Muscle of leg (tissue), 11 donors: ENCODE measurements around the gene KLHDC7B. TPM values are rescaled to one million over a fixed set of nuclear protein-coding genes. Genes with fewer than 3 reads are reported as not detected.

Experiments used
- DNase-seq: peaks from one replicate; pipeline ENCODE4 v3.0.0; 2013
- H3K27ac ChIP-seq: one replicate; pipeline ENCODE4 v1.5.1; 2013; ENCODE audit warnings: mild to moderate bottlenecking, low read length, control low read depth
- H3K27me3 ChIP-seq: one replicate; pipeline ENCODE4 v1.6.1; 2013; ENCODE audit warnings: low read length; ENCODE audit not compliant: control insufficient read depth, insufficient read depth
- H3K36me3 ChIP-seq: one replicate; pipeline ENCODE4 v1.6.1; 2013; ENCODE audit warnings: low read length; ENCODE audit not compliant: control insufficient read depth, insufficient read depth
- H3K4me1 ChIP-seq: one replicate; pipeline ENCODE4 v1.6.1; 2013; ENCODE audit warnings: low read length; ENCODE audit not compliant: control insufficient read depth, insufficient read depth
- H3K4me3 ChIP-seq: one replicate; pipeline ENCODE4 v1.5.1; 2013; ENCODE audit warnings: low read length, control low read depth
- H3K9me3 ChIP-seq: replicated peaks from 2 replicates; pipeline ENCODE4 v1.6.1; 2013; ENCODE audit warnings: low read depth, low read length; ENCODE audit not compliant: control insufficient read depth
- WGBS: methylation state at CpG from one replicate; pipeline ENCODE4 v1.1.5; 2013; ENCODE audit warnings: missing lambda C conversion rate; ENCODE audit not compliant: insufficient coverage; 5-methylcytosine and 5-hydroxymethylcytosine counted together
- polyA plus RNA-seq, 8 donors: library from polyadenylated mRNA; unstranded; fragments of 120-200 nt; gene quantifications; one replicate each; pipeline versions ENCODE4 v1.2.1 to v1.2.3, GENCODE V29; 2013; ENCODE audit warnings: inconsistent platforms in 1 of 8, low replicate concordance in 1 of 8; ENCODE audit not compliant: insufficient read length in 8 of 8, insufficient read depth in 1 of 8
- total RNA-seq: library from RNA; stranded (reverse); fragments of 120-200 nt; gene quantifications from one replicate; pipeline ENCODE4 v1.2.4, GENCODE V29; 2013

Gene KLHDC7B
- total and polyA plus RNA-seq, 9 donors: 0.03 to 0.35 (median 0.07) TPM; not detected in 5

DNA sequence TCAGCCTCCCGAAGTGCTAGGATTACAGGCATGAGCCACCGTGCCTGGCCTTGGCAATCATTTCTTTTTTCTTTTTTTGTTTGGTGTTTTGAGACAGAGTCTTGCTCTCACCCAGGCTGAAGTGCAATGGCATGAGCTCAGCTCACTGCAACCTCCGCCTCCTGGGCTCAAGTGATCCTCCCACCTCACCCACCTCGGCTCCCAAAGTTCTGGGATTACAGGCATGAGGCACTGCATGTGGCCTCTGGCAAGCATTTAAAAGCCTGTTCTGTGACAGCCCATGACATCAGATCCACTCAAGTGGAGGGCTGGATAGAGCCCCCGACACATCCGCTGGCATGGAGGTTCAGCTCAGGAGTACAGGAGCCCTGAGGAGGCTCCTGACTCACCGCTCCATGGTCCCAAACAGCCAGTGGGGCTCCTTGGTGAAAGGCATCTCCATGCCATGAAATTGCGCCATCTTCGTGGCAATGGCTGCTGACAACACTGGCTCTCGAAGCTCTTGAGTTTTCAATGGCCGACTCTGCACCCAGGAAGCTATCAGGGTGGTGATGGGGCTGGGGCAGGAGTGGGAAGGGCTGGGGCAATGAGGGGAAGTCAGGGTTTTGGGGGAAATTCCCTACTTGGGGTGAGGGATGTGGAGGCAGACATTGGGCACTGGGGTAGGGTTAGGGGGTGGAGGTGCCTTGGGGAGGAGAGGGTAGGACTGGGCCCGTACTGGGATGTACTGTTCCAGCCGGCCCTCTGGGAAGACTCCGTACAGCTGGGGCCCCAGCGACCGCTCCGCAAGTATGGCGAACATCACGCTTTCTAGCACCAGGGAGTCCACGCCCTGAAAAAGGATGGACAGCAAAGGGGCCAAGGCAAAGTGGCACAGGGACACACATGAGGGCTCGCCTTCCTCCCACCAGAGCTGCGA, 35.6 kb downstream of the KLHDC7B start:
- no peak for DNase-seq
- Histone ChIP-seq H3K4me3 (peak overlapping the region; percentile 93), H3K27me3 (peaks cover 17% of the 10 kb centered on the region), H3K9me3 (no peaks in the 10 kb centered on the region), H3K27ac (no peak overlapping the region), H3K36me3 (peaks cover 22% of the 10 kb centered on the region), H3K4me1 (peaks cover 50% of the 10 kb centered on the region)
- WGBS: 90% methylated on average over 18 of the region's 22 CpGs

DNA sequence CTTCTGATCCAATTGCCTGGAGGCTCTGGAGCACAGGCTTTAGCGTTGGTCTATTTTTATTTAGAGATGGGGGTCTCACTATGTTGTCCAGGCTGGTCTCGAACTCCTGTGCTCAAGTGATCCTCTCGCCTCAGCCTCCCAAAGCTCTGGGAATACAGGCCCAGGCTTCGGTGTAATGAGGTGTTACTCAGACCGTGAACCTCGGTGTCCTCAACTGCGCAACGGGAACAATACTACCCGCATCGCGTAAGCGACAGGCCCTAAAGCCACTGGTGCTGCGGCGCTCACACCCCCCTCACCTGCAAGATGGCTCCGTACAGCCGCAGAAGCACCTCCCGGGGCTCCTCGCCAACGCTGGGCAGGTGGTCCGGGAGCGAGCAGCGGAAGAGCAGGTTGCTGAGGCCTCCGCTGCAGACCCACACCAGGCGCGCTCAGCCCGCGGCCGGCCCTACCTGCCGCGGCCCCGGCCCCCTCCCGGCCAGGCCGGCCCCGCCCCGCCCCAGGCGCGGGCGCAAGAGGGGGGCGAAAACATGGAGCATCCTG, 36.3 kb downstream of the KLHDC7B start:
- WGBS: 7% methylated on average over 38 of the region's 39 CpGs
- no peaks in the 10 kb centered on the region for H3K9me3 ChIP-seq
- DNase-seq: peak; percentile 38
- H3K36me3 ChIP-seq: peaks cover 22% of the 10 kb centered on the region
- H3K4me1 ChIP-seq: peaks cover 47% of the 10 kb centered on the region
- H3K27ac ChIP-seq: peak overlapping the region; percentile 94
- peaks cover 14% of the 10 kb centered on the region for H3K27me3 ChIP-seq
- peak overlapping the region; percentile 93 for H3K4me3 ChIP-seq

DNA sequence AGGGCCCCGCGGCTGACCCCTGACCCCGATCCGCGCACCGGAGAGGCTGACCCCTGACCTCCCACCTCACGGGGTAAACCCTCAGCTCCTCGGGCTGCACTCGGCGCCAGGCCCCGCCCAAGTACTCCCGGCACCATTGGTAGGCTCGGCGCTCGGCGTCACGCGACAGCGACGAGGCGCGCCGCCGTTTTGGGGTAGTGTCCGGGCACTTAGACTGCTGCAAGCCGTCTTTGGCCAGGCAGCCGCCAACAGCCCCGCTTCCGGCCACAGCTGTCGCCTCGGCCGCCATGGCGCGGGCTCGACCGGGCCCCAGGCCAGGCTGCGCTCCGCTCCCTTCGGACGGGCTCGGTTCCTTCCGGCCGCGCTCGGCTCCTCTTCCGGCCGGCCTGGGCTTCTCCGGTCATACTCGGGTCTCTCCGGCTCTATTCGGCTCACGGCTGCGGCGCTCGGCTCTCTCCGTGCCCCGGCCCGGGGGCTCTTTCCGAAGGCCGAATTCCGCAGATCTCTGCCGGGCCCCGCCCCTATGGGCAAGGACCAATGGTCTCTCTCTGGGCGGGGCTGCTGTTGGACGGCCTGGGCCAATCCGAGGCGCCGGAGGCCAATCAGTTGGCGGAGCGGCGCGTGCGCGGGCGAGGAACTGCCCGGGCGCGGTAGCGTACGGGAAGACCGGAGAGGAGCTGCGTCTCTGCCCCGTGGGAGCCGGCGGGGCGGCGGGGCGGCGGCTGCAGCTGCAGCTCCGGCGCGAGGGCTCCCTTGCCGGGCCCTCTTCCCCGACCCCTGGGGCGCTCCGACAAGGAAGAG, 37.0 kb downstream of the KLHDC7B start, which contains the start of gene CHKB:
Gene CHKB, minus strand, starts transcription at position 357 of the 801 bp plus-strand sequence. Its CDS starts 68 bp downstream, at position 289.
- Histone ChIP-seq H3K27me3 (peaks cover 9% of the 10 kb centered on the region), H3K9me3 (no peaks in the 10 kb centered on the region), H3K4me3 (peak within 1 kb of the TSS; percentile 93), H3K27ac (peak within 1 kb of the TSS; percentile 94), H3K36me3 (peaks cover 22% of the 10 kb centered on the region), H3K4me1 (peaks cover 40% of the 10 kb centered on the region)
- WGBS: under 1% methylated on average over 96 of the region's 96 CpGs
- peak; percentile 100 for DNase-seq

- Histone ChIP-seq H3K27ac (peak overlapping the region; percentile 35), H3K9me3 (no peaks in the 10 kb centered on the region), H3K4me3 (peak overlapping the region; percentile 93), H3K4me1 (peaks cover 35% of the 10 kb centered on the region), H3K36me3 (peaks cover 22% of the 10 kb centered on the region), H3K27me3 (peaks cover 4% of the 10 kb centered on the region)
- 4% methylated on average over 33 of the region's 37 CpGs for WGBS
- DNase-seq: no peak
These were observed 37.7 kb downstream of the KLHDC7B start for GRCh38 chr22:50583294-50583861.

DNA sequence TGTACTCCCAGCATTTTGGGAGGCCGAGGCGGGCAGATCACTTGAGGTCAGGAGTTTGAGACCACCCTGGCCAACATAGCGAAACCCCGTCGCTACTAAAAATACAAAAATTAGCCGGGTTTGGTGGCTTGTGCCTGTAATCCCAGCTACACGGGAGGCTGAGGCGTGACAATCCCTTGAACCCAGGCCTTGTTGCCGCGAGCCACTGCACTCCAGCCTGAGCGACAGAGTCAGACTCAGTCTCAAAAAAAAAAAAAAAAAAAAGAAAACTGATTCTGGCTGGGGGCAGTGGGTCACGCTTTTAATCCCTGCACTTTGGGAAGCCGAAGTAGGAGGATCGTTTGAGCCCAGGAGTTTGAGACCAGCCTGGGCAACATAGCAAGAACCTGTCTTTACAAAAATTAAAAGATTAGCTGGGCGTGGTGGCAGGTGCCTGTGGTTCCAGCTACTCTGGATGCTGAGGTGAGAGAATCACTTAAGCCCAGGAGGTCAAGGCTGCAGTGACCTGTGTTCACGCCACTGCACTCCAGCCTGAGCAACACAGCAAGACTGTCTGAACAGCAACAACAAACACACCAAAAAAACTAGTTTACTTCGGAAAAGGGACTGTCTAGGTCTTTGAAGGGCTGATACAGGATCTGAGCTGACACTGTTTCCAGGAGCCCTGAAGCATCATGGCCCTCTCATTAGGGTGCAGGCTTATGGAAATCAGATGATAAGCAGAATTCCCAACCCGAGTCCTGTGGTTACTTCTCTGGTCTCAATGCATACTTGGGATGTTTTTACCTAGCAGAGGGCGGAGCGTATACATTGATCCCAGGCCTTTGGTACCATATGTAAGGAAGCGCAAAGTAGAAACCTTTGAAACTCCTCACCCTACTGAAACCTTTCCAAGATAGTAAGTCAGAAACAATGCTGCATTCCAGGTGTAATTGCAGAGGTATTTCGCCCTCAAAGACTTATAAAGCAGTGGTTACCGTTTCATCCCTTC, 38.7 kb downstream of the KLHDC7B start:
- no peak for DNase-seq
- Histone ChIP-seq H3K9me3 (no peaks in the 10 kb centered on the region), H3K27me3 (no peaks in the 10 kb centered on the region), H3K4me3 (no peak overlapping the region), H3K4me1 (peaks cover 25% of the 10 kb centered on the region), H3K36me3 (peaks cover 19% of the 10 kb centered on the region), H3K27ac (no peak overlapping the region)
- WGBS: 90% methylated on average over 16 of the region's 23 CpGs

GRCh38 chr22:50585238-50585637, 39.5 kb downstream of the KLHDC7B start:
- no peaks in the 10 kb centered on the region for H3K27me3 ChIP-seq
- peaks cover 11% of the 10 kb centered on the region for H3K36me3 ChIP-seq
- peaks cover 17% of the 10 kb centered on the region for H3K4me1 ChIP-seq
- H3K9me3 ChIP-seq: no peaks in the 10 kb centered on the region
- no peak overlapping the region for H3K27ac ChIP-seq
- no peak overlapping the region for H3K4me3 ChIP-seq
- no peak for DNase-seq
- 100% methylated on average over 1 of the region's 3 CpGs for WGBS

DNA sequence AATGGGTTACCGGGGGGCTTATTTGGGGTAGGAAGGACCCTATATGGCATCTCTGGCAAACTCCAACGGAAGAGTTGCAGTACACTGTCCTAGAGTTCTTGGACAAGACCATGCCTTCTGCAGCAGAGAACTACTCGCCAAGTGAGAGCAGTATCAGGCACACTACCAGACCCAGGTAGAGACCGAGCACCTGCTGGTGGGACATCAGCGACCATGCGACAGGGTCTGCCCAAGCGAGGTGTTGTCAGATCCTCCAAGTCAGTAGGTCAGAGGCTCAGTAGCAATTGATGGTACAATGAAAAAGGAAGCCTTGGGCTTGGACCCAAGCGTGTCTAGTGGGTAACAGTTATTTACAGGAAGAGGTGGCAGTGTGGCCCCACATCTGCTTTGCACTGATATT, 40.1 kb downstream of the KLHDC7B start:
- Histone ChIP-seq H3K27ac (no peak overlapping the region), H3K27me3 (no peaks in the 10 kb centered on the region), H3K4me3 (no peak overlapping the region), H3K9me3 (no peaks in the 10 kb centered on the region), H3K4me1 (peaks cover 17% of the 10 kb centered on the region), H3K36me3 (peaks cover 7% of the 10 kb centered on the region)
- WGBS: 97% methylated on average over 7 of the region's 8 CpGs
- no peak for DNase-seq

DNA sequence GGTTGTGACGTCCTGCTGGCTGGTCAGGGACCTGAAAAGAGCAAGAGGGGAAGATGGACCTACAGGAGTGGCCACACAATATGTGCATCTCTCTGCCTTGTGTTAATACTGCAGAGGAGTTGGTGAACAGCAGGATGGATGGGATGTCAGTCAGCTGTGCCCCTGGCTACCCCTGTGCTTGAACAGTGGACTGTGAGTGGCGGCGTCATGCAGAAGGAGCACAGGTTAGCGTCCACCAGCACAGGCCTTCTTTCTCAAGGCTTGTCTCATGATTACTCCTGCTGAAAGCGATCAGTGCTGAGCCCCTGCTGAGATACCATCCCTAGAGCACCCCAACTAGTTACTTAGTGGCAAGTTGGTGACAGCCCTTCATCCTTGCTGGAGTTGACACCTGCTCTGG, 40.7 kb downstream of the KLHDC7B start:
- DNase-seq: no peak
- H3K4me3 ChIP-seq: no peak overlapping the region
- peaks cover 15% of the 10 kb centered on the region for H3K4me1 ChIP-seq
- H3K27ac ChIP-seq: no peak overlapping the region
- H3K9me3 ChIP-seq: no peaks in the 10 kb centered on the region
- H3K27me3 ChIP-seq: no peaks in the 10 kb centered on the region
- H3K36me3 ChIP-seq: peaks cover under 1% of the 10 kb centered on the region
- 73% methylated on average over 2 of the region's 5 CpGs for WGBS

GRCh38 chr22:50587407-50587806, 41.7 kb downstream of the KLHDC7B start:
- H3K36me3 ChIP-seq: no peaks in the 10 kb centered on the region
- H3K9me3 ChIP-seq: no peaks in the 10 kb centered on the region
- no peak overlapping the region for H3K27ac ChIP-seq
- H3K27me3 ChIP-seq: no peaks in the 10 kb centered on the region
- DNase-seq: no peak
- 81% methylated on average over 5 of the region's 5 CpGs for WGBS
- H3K4me3 ChIP-seq: no peak overlapping the region
- H3K4me1 ChIP-seq: peaks cover 8% of the 10 kb centered on the region
